Thyroid gland (tissue), 4 donors: ENCODE measurements around the gene CCDC181.

Source experiments
- CTCF ChIP-seq, 6 experiments: fragments of 200-600 bp in 3 of 6; fragments of 450-650 bp in 3 of 6; sonication (generic) in 3 of 6; IDR thresholded peaks; one replicate each; pipeline ENCODE4 v1.5.1; 2016 to 2019; ENCODE audit warnings: antibody characterized with exemption in 6 of 6, mild to moderate bottlenecking in 2 of 6, inconsistent platforms in 1 of 6, moderate library complexity in 1 of 6
- POLR2A ChIP-seq, 2 donors: fragments of 450-650 bp; IDR thresholded peaks; one replicate each; pipeline ENCODE4 v1.6.1; 2017; ENCODE audit warnings: antibody characterized with exemption in 2 of 2, mild to moderate bottlenecking in 2 of 2, moderate library complexity in 1 of 2

GRCh38 chr1:169368406-169368769, 58.9 kb downstream of the CCDC181 start:
- no peak for TF ChIP-seq CTCF (IDR thresholded peaks at IDR 0.05)
- TF ChIP-seq POLR2A (IDR thresholded peaks at IDR 0.05): no peak
